H7 (cell line): ENCODE results near the gene PNMA1. TPM values are rescaled to one million over a fixed set of nuclear protein-coding genes. Genes with fewer than 3 reads are reported as not detected.

Source experiments
- DNase-seq: peaks from one replicate; pipeline ENCODE4 v3.0.0; 2012
- H3K27me3 ChIP-seq: 2 replicates; pipeline ENCODE4 v1.6.0; 2011; ENCODE audit warnings: mild to moderate bottlenecking, low read length; ENCODE audit not compliant: control insufficient read depth, insufficient read depth
- H3K36me3 ChIP-seq: replicated peaks from 2 replicates; pipeline ENCODE4 v1.5.1; 2011; ENCODE audit warnings: low read length; ENCODE audit not compliant: control insufficient read depth, insufficient read depth
- H3K4me3 ChIP-seq: 2 replicates; pipeline ENCODE4 v1.5.1; 2011; ENCODE audit warnings: low read depth, mild to moderate bottlenecking, control low read depth, low read length, moderate library complexity; ENCODE audit not compliant: insufficient read depth
- total RNA-seq: library from RNA; depleted of rRNA; stranded (reverse); fragments of >200 nt; shearing (Covaris generic); gene quantifications from 2 replicates; pipeline ENCODE4 v1.2.3, GENCODE V29; 2014

PNMA1 gene
- total RNA-seq, 1 experiment from 2014 or later = 18.0 TPM

DNA sequence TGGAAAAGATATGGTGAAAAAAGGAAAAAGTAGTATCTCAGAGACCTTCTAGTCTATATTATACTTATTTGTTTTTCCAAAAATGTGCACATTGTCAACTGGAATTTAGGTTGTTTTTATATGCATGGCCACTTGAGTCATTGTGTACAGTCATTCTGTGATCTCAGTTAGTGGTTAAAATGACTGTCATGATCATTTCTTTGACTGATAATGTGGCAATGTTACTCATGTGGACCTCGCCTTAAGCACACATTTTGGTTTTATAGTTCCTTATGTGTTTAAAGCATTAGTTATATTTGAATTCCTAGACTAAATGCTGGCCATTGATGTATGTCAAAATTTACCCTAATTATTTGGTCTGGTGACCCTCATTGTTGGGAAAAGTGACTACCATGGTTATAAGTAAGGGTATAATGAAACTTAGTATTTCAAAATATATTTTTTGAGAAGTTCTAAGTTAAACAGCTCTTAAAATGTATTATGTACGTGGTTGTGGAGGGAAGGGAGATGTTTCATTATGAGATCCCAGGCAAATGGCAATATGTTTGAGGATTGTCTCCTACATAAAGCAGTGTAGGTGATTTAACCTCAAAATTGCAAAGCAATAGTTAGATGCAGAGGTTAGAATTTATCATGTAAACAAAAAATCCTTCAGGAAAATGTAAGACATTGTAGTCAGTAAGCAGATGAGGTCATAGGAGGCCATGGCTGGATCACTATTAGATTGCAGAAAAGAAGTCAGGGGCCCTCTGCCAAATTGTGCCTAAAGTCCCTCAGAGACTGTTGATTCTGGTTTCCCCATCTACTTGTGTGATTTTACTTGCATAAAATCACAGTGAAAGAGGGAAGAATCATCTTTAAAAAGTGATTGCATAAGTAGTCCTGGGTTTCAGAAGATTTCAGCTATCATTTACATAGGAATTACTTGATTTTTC, 17.5 kb downstream of the PNMA1 start:
- no peak overlapping the region for H3K4me3 ChIP-seq
- no peaks in the 10 kb centered on the region for H3K36me3 ChIP-seq
- DNase-seq = no peak
- H3K27me3 ChIP-seq = no peaks in the 10 kb centered on the region

DNA sequence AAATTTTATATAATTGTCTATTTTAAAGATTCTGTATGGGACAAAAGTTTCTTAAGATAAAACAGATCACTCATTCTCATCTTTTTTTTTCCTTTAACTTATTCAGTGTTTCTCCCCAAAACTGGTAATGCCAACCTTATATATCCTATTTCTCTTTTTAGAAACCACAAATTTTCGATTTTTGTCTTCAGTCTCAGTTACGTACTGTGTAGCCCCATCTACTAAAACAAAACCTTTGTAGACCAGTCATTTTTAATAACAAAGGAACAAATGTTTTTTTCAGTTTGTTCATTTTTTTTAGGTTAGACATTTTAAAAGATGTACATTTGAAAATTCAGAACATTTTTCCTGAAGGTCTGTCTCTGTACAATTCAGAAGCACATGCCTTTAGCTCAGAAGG, 18.2 kb downstream of the PNMA1 start:
- Histone ChIP-seq H3K27me3 (no peaks in the 10 kb centered on the region), H3K36me3 (no peaks in the 10 kb centered on the region), H3K4me3 (no peak overlapping the region)
- DNase-seq = no peak

GRCh38 chr14:73695082-73695481, 19.1 kb downstream of the PNMA1 start:
- no peak overlapping the region for H3K4me3 ChIP-seq
- H3K27me3 ChIP-seq = no peaks in the 10 kb centered on the region
- no peaks in the 10 kb centered on the region; the same call in 1 of the 2 replicates for H3K36me3 ChIP-seq
- DNase-seq = no peak

DNA sequence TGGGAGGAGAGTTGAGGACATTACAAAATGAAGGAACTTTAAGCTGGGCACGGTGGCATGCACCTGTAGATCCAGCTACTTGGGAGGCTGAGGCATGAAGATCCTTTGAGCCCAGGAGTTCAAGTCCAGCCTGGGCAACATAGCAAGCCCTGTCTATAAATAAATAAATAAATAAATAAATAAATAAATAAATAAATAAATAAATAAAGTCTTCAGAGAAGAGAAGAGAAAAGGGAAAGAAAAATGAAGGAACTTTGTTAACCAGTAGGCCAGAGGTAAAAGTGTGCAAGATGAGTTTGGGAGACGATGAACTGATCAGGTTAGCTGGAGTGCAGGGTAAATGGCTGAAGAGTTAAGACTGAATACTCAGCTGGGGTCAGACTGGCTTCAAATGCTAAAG, 20.1 kb downstream of the PNMA1 start:
- Histone ChIP-seq H3K27me3 (no peaks in the 10 kb centered on the region), H3K36me3 (no peaks in the 10 kb centered on the region; the same call in 1 of the 2 replicates), H3K4me3 (no peak overlapping the region)
- DNase-seq = no peak

GRCh38 chr14:73686901-73687300, 27.3 kb downstream of the PNMA1 start:
- no peaks in the 10 kb centered on the region for H3K27me3 ChIP-seq
- DNase-seq = no peak
- no peak overlapping the region for H3K4me3 ChIP-seq

DNA sequence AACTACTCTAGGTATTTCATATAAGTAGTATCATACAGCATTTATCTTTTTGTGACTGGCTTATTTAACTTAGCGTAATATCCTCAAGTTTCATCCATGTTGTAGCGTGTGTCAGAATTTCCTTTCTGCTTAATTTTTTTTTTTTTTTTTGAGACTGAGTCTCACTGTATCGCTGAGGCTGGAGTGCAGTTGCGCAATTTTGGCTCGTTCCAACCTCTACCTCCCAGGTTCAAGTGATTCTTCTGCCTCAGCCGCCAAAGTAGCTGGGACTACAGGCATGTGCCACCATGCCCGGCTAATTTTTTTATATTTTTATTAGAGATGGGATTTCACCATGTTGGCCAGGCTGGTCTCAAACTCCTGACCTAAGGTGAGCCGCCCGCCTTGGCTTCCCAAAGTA, 28.9 kb downstream of the PNMA1 start:
- Histone ChIP-seq H3K27me3 (no peaks in the 10 kb centered on the region), H3K36me3 (no peaks in the 10 kb centered on the region; the same call in 1 of the 2 replicates), H3K4me3 (no peak overlapping the region)
- DNase-seq = no peak

More at GRCh38 chr14:73686901-73687300, 27.3 kb downstream of the PNMA1 start:
- H3K36me3 ChIP-seq = no peaks in the 10 kb centered on the region; the same call in 1 of the 2 replicates

DNA sequence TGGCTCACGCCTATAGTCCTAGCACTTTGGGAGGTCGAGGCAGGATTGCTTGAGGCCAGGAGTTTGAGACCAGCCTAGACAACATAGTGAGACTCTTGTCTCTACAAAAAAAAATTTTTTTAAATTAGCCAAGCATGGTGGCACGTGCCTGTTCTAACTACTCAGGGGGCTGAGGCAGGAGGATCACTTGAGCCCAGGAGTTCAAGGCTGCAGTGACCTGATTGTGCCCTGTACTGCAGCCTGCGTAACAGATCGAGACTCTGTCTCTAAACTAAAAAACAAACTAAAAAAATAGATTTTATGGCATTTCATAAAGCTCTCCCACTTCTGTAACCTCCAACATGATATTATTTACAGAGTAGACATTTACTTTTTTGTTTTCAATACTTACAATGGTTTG, 29.6 kb downstream of the PNMA1 start:
- Histone ChIP-seq H3K27me3 (no peaks in the 10 kb centered on the region), H3K4me3 (no peak overlapping the region)
- no peak for DNase-seq

GRCh38 chr14:73680821-73681220, 33.4 kb downstream of the PNMA1 start:
- Histone ChIP-seq H3K27me3 (no peaks in the 10 kb centered on the region), H3K4me3 (no peak overlapping the region), H3K36me3 (no peaks in the 10 kb centered on the region)
- DNase-seq = no peak

More for the DNA sequence above, 29.6 kb downstream of the PNMA1 start:
- no peaks in the 10 kb centered on the region for H3K36me3 ChIP-seq

GRCh38 chr14:73678698-73679097, 35.5 kb downstream of the PNMA1 start:
- no peaks in the 10 kb centered on the region for H3K27me3 ChIP-seq
- no peak overlapping the region for H3K4me3 ChIP-seq
- H3K36me3 ChIP-seq = no peaks in the 10 kb centered on the region
- no peak for DNase-seq

DNA sequence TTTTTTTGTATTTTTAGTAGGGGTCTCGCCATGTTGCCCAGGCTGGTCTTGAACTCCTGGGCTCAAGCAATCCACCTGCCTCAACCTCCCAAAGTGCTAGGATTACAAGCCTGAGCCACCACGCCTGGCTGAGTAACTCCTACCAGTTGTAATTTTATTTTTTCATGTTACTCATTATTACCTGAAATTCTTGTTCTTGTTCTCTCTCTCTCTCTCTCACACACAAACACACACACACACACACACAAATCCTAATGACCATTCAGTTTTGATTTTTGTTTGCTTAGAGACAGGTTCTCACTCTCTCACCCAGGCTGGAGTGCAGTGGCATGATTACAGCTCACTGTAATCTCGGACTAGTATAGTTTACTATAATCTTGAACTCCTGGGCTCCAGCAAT, 39.2 kb downstream of the PNMA1 start:
- DNase-seq = no peak
- no peaks in the 10 kb centered on the region for H3K27me3 ChIP-seq
- H3K4me3 ChIP-seq = no peak overlapping the region
- no peaks in the 10 kb centered on the region; the same call in 1 of the 2 replicates for H3K36me3 ChIP-seq

GRCh38 chr14:73667854-73668253, 46.3 kb downstream of the PNMA1 start:
- Histone ChIP-seq H3K36me3 (no peaks in the 10 kb centered on the region), H3K4me3 (no peak overlapping the region), H3K27me3 (no peaks in the 10 kb centered on the region)
- no peak for DNase-seq

- no peak for DNase-seq
- H3K36me3 ChIP-seq = no peaks in the 10 kb centered on the region
- H3K4me3 ChIP-seq = no peak overlapping the region
- H3K27me3 ChIP-seq = no peaks in the 10 kb centered on the region
Measured at GRCh38 chr14:73666583-73666982, 47.6 kb downstream of the PNMA1 start.

GRCh38 chr14:73665130-73665529, 49.1 kb downstream of the PNMA1 start:
- H3K36me3 ChIP-seq = no peaks in the 10 kb centered on the region
- DNase-seq = no peak
- H3K27me3 ChIP-seq = no peaks in the 10 kb centered on the region
- H3K4me3 ChIP-seq = no peak overlapping the region

GRCh38 chr14:73663548-73664212, 50.5 kb downstream of the PNMA1 start:
- no peak overlapping the region for H3K4me3 ChIP-seq
- no peaks in the 10 kb centered on the region for H3K36me3 ChIP-seq
- no peaks in the 10 kb centered on the region for H3K27me3 ChIP-seq
- DNase-seq = no peak

DNA sequence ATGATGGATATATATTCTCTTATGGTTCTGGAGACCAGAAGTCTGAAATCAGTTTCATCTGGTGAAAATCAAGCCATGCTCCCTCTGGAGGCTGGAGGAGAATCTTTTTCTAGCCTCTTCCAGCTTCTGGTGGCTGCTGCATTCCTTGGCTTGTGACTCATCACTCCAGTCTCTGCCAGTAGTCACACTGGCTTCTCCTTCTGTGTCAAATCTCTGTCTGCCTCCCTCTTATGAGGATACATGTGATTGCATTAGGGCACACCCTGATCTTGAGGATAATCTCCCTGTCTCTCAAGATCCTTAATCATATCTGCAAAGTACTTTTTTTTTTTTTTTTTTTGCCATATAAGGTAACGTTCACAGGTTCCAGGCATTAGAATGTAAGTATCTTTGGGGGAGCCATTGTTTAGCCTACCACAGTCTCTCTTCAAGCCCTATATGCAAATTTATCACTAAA, 51.7 kb downstream of the PNMA1 start:
- peak; percentile 33 for DNase-seq
- no peak overlapping the region for H3K4me3 ChIP-seq
- H3K36me3 ChIP-seq = no peaks in the 10 kb centered on the region
- no peaks in the 10 kb centered on the region for H3K27me3 ChIP-seq
